ENCODE measurements around the gene AJAP1.

GRCh38 chr1:4693891-4694290 is 39.5 kb downstream of the AJAP1 start:
- no peak for TF ChIP-seq CTCF (IDR thresholded peaks at IDR 0.05; ENCODE audit: low read depth, low read length)
- TF ChIP-seq POLR2A (IDR thresholded peaks at IDR 0.05; ENCODE audit: extremely low read depth, insufficient read length): no peak
